SK-N-SH (cell line): Measurements from ENCODE around the gene CADM1.

Source experiments
- CTCF ChIP-seq: fragments of 200-600 bp; sonication (generic); IDR thresholded peaks from 2 replicates; pipeline ENCODE4 v1.6.1; 2017; ENCODE audit warnings: antibody characterized with exemption, mild to moderate bottlenecking, moderate library complexity
- GATA2 ChIP-seq: sonication (generic); formaldehyde crosslinking; IDR thresholded peaks from 2 replicates; pipeline ENCODE4 v1.5.0; 2020; ENCODE audit warnings: mild to moderate bottlenecking, missing genetic modification reagents
- JUND ChIP-seq: IDR thresholded peaks from 2 replicates; pipeline ENCODE4 v1.4.0; 2012

GRCh38 chr11:115321605-115322289, 182.5 kb downstream of the CADM1 start:
- TF ChIP-seq CTCF (no peak), JUND (no peak), GATA2 (CRISPR knock-in tag) (no peak)
